ENCODE data around the gene LZTR1. TPM values are rescaled to one million over a fixed set of nuclear protein-coding genes. Genes with fewer than 3 reads are reported as not detected.

LZTR1 gene
- total RNA-seq, 2 donors from 2014 or later: 25.7 to 66.9 TPM

- Histone ChIP-seq H3K36me3 (replicated peaks in 1 of 2; ENCODE audit: insufficient read depth in 1 of 2, low read depth in 2 of 2) (peaks cover 11% of the 10 kb centered on the region in 2 donors), H3K27ac (no peak overlapping the region), H3K4me3 (no peak overlapping the region), H3K4me1 (peaks cover 16% of the 10 kb centered on the region), H3K27me3 (no peaks in the 10 kb centered on the region), H3K9me3 (no peaks in the 10 kb centered on the region)
- intact Hi-C loops (cut with DNase I): no loop called here
- ATAC-seq (no peak), DNase-seq (no peak)
- WGBS, 2 donors: 83 to 96% methylated on average over 1 to 10 of the region's 10 CpGs
- TF ChIP-seq POLR2A (IDR thresholded peaks at IDR 0.05): peak in 1 of 3 donors; percentile 1
- no peak for TF ChIP-seq CTCF (IDR thresholded peaks at IDR 0.05)
Observed at GRCh38 chr22:20996031-20996410, 13.9 kb downstream of the LZTR1 start.

- Histone ChIP-seq H3K9me3 (no peaks in the 10 kb centered on the region), H3K4me1 (peaks cover 21% of the 10 kb centered on the region), H3K27me3 (no peaks in the 10 kb centered on the region), H3K36me3 (replicated peaks in 1 of 2; ENCODE audit: insufficient read depth in 1 of 2, low read depth in 2 of 2) (peaks cover 11% of the 10 kb centered on the region in 2 donors), H3K4me3 (no peak overlapping the region), H3K27ac (no peak overlapping the region)
- intact Hi-C loops (cut with DNase I): no loop called here
- TF ChIP-seq CTCF (IDR thresholded peaks at IDR 0.05): no peak
- DNase-seq: no peak
- 89 to 93% methylated on average over 6 to 24 of the region's 27 CpGs for WGBS, 2 donors
- no peak for ATAC-seq
Observed at GRCh38 chr22:20996598-20997535, 14.8 kb downstream of the LZTR1 start.

GRCh38 chr22:20997536-20998257 lies 15.6 kb downstream of the LZTR1 start:
- Histone ChIP-seq H3K4me1 (peaks cover 21% of the 10 kb centered on the region), H3K36me3 (replicated peaks in 1 of 2; ENCODE audit: insufficient read depth in 1 of 2, low read depth in 2 of 2) (peaks cover 5 to 10% of the 10 kb centered on the region in 2 donors), H3K9me3 (no peaks in the 10 kb centered on the region), H3K4me3 (no peak overlapping the region), H3K27ac (peak overlapping the region in 1 of 4 donors; percentile 0), H3K27me3 (no peaks in the 10 kb centered on the region)
- intact Hi-C loops (cut with DNase I): no loop called here
- no peak for ATAC-seq
- TF ChIP-seq POLR2A (IDR thresholded peaks at IDR 0.05) (no peak), CTCF (IDR thresholded peaks at IDR 0.05) (no peak)
- no peak for DNase-seq
- WGBS, 2 donors: 80 to 84% methylated on average over 6 to 13 of the region's 13 CpGs

- 53 to 67% methylated on average over 4 to 7 of the region's 7 CpGs for WGBS, 2 donors
- ATAC-seq (no peak), DNase-seq (no peak)
- no peak overlapping the region for H3K4me3 ChIP-seq
- intact Hi-C loops (cut with DNase I): no loop called here
- peaks cover 31% of the 10 kb centered on the region for H3K4me1 ChIP-seq
- TF ChIP-seq CTCF (IDR thresholded peaks at IDR 0.05) (no peak), POLR2A (IDR thresholded peaks at IDR 0.05) (peak in 1 of 3 donors; percentile 9)
- no peaks in the 10 kb centered on the region for H3K9me3 ChIP-seq
- H3K27me3 ChIP-seq: no peaks in the 10 kb centered on the region
- peak overlapping the region in 1 of 4 donors; percentile 0 for H3K27ac ChIP-seq
- H3K36me3 ChIP-seq (replicated peaks in 1 of 2; ENCODE audit: insufficient read depth in 1 of 2, low read depth in 2 of 2): peaks cover 0 to 9% of the 10 kb centered on the region in 2 donors
Observed at GRCh38 chr22:20998411-20999336, 16.6 kb downstream of the LZTR1 start.
